Colonic mucosa (tissue), 4 donors: ENCODE data around the gene SGF29. TPM values are rescaled to one million over a fixed set of nuclear protein-coding genes. Genes with fewer than 3 reads are reported as not detected.
"Not testable (repeated sequence)": the region's sequence is repeated elsewhere in the genome, so short reads cannot be mapped to it uniquely, and the experiment has no call there.

ENCODE experiments used
- DNase-seq: peaks from one replicate; pipeline ENCODE4 v3.0.0-alpha.2; 2020
- H3K27ac ChIP-seq: fragments of 200-600 bp; one replicate; pipeline ENCODE4 v1.8.0; 2021
- H3K27me3 ChIP-seq: fragments of 200-600 bp; one replicate; pipeline ENCODE4 v1.8.0; 2021
- H3K36me3 ChIP-seq: fragments of 200-600 bp; one replicate; pipeline ENCODE4 v1.8.0; 2021
- H3K4me1 ChIP-seq: fragments of 200-600 bp; one replicate; pipeline ENCODE4 v1.8.0; 2021; ENCODE audit warnings: mild to moderate bottlenecking
- H3K4me3 ChIP-seq: fragments of 200-600 bp; one replicate; pipeline ENCODE4 v1.8.0; 2021
- H3K9ac ChIP-seq, 2 donors: one replicate each; pipeline ENCODE4 v1.7.0; 2013; ENCODE audit warnings: control low read depth in 2 of 2, low read depth in 2 of 2, low read length in 2 of 2
- H3K9me3 ChIP-seq: fragments of 200-600 bp; one replicate; pipeline ENCODE4 v1.8.0; 2021
- intact Hi-C: fragments of 100-400 bp; cut with DNase I; formaldehyde crosslinking; loops from one replicate; pipeline ENCODE4 v1.14.1; 2022
- total RNA-seq, 2 donors: library from RNA; stranded (reverse); fragmentation: NEBNext Ultra II Directional in 1 of 2; extraction: Animal tissue kit (Norgen Biotek cat#: 25700) in 1 of 2; gene quantifications; one replicate each; pipeline ENCODE4 v1.2.1, GENCODE V29; 2021
- TF ChIP-seq, protein P1 (sequence below): fragments of 200-600 bp; IDR thresholded peaks from one replicate; pipeline ENCODE4 v1.8.0; 2022; ENCODE audit warnings: antibody characterized with exemption, mild to moderate bottlenecking
- donor health status: healthy.
- donor health status: DM: no; HTN: no; CAD: no.
- donor health status: DM: no; HTN: no; CAD: no.

SGF29 gene
- total RNA-seq, 2 donors from 2014 or later: 17.4 to 19.3 TPM

DNA sequence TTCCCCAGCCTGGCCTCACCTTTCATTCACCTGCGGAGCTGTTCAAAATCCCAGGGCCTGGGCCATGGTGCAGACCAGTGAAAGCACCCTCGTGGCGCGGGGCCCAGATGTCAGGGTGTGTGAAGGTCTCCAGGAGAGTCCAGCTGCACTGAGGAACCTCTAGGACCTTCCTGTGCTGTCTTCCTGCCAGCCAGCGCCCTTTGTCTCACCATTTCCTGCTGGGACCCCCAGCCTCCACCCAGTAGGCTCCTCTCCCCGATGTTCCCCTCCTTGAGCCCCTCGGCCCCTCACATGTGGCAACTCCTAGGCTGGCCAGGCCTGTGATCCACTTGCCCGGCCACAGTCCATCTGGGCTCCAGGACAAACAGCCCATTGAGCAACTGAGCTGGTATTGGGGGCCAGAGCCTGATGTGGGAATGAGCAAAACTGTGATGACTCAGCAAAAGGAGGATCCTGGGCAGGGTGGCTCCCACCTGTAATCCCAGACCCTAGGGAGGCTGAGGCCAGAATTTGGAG is 42.5 kb downstream of the SGF29 start:
- TF ChIP-seq, protein P1, sequence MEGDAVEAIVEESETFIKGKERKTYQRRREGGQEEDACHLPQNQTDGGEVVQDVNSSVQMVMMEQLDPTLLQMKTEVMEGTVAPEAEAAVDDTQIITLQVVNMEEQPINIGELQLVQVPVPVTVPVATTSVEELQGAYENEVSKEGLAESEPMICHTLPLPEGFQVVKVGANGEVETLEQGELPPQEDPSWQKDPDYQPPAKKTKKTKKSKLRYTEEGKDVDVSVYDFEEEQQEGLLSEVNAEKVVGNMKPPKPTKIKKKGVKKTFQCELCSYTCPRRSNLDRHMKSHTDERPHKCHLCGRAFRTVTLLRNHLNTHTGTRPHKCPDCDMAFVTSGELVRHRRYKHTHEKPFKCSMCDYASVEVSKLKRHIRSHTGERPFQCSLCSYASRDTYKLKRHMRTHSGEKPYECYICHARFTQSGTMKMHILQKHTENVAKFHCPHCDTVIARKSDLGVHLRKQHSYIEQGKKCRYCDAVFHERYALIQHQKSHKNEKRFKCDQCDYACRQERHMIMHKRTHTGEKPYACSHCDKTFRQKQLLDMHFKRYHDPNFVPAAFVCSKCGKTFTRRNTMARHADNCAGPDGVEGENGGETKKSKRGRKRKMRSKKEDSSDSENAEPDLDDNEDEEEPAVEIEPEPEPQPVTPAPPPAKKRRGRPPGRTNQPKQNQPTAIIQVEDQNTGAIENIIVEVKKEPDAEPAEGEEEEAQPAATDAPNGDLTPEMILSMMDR: no peak
- intact Hi-C loops: no loop called here
- no peaks in the 10 kb centered on the region for H3K9me3 ChIP-seq
- no peak for DNase-seq
- H3K9ac ChIP-seq: peak overlapping the region in 1 of 2 donors; percentile 58
- no peaks in the 10 kb centered on the region for H3K27me3 ChIP-seq
- no peaks in the 10 kb centered on the region for H3K36me3 ChIP-seq
- H3K4me1 ChIP-seq: no peaks in the 10 kb centered on the region
- no peak overlapping the region for H3K27ac ChIP-seq
- H3K4me3 ChIP-seq: no peak overlapping the region

DNA sequence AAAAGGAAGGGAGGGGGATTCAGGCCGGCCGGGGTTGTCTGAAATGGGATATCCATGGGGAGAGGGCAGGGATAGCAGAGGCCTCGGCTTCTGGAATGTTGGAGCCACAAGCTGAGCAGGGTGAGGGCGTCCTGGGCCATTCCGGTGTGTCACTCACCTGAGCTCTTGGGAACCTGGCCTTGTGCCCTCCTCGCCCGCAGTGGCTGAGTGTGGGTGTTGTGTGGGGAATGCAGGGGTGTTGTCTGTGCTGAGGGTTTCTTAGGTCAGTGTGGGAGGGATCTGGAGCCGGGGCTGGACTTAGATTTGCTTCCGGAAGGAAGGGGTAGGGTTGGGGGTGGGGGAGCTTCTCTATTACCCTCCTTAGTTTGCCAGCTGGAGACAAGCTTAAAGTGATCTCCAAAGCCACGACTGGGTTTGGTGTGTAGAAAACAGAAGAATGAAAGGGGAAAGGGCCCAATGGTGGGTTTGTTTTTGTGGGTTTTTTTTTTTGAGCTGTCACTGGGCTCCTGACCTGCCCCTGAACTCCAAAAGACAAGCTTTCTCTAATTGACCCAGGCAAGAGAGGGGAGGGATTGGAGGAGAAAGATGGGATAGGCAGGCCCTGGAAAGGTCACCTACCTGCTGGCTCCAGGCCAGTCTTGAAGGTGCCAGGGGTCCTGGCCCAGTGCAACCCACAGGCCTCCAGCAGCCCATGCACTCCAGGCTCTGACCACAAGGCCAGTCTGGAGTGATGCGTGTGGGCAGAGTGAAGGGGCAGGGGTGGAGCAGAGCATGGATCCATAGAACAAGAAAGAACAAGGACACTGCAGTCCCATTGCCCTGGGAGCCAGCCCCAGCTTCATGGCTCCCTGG is 43.3 kb downstream of the SGF29 start, which contains the start of gene SULT1A2:
Gene SULT1A2 (minus strand): TSS at position 211 of the 852 bp plus-strand sequence. CDS start 1,120 bp downstream, outside the sequence.
- H3K9ac ChIP-seq: peak within 1 kb of the TSS; percentile 2 to 58
- H3K9me3 ChIP-seq: no peaks in the 10 kb centered on the region
- TF ChIP-seq, protein P1: no peak
- intact Hi-C loops: no loop called here
- H3K27me3 ChIP-seq: no peaks in the 10 kb centered on the region
- no peaks in the 10 kb centered on the region for H3K4me1 ChIP-seq
- H3K4me3 ChIP-seq: no peak within 1 kb of the TSS
- peak; percentile 68 for DNase-seq
- H3K36me3 ChIP-seq: no peaks in the 10 kb centered on the region
- H3K27ac ChIP-seq: no peak within 1 kb of the TSS

DNA sequence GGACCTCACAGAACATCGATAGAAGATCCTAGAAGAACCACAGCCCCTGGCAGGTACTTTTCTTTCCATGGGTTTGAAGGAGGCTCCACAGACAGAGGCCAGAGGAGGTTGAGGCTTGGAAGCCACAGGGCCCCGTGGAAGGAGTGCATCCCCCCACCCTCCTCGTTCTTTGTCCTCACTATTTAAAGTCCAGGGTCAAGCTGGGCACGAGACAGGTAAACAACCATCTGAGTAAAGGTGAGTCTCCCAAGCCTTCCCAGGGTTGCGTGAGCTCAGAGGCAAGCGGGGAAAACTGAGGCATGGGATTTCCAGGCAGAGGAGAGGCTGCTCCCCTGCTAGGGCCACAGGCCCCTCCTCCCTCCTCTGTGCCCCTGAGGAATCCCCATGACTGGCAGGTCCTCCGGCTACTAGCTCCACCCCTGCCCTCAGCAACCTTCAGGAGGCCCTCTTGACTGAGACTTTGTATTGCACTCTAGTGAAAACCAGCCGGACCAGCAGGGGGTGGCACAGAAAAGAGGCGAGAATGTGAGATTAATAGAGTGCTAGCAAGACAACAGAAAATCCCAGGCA is 44.1 kb downstream of the SGF29 start:
- Histone ChIP-seq H3K4me1 (no peaks in the 10 kb centered on the region), H3K27me3 (no peaks in the 10 kb centered on the region), H3K9ac (peak overlapping the region in 1 of 2 donors; percentile 2), H3K36me3 (no peaks in the 10 kb centered on the region), H3K27ac (no peak overlapping the region), H3K9me3 (no peaks in the 10 kb centered on the region), H3K4me3 (no peak overlapping the region)
- intact Hi-C loops: no loop called here
- DNase-seq: peak; percentile 38
- TF ChIP-seq, protein P1: no peak

DNA sequence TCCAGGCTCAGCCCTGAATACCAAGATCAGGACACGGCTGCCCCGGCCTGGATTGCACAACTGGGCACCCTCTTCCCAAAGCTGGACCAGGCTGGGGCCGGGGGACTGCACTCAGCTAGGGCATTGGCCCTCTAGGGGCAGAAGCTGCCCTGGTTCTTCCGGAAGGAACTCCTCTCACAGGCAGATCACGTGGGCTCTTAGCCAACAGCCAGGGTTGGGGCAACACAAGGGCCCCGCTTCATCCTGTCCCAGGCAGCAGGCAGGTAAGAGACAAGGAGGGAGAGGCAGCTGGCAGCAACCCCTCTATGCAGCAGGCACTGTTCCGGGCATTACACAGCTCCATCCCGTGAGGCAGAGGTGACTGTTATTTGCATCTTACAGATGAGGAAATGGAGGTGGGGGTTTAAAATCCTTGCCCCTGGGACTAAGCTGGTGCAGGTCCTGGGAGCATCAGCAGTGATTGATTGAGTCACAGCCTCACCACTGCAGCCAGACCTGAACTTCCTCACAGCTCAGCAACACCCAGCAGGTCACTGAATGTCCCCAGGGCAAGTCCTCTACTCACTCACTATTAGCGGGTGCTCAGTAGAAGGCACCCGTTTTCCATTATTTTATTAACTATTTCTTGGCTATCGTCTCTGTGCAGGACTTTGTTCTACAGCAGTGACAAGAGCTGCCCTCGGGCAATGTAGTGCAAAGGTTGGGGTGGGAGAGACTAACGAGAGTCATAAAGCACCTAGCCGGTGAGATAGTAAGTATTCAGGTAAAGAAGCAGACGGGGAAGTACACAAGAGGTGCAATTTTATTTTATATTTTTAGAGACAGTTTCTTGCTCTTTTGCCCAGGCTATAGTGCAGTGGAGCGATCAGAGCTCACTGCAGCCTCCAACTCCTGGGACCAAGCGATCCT is 45.9 kb downstream of the SGF29 start:
- H3K4me3 ChIP-seq, DNase-seq, H3K4me1 ChIP-seq, H3K27me3 ChIP-seq, H3K27ac ChIP-seq, intact Hi-C loops, H3K36me3 ChIP-seq, H3K9ac ChIP-seq, H3K9me3 ChIP-seq: not testable (repeated sequence)

DNA sequence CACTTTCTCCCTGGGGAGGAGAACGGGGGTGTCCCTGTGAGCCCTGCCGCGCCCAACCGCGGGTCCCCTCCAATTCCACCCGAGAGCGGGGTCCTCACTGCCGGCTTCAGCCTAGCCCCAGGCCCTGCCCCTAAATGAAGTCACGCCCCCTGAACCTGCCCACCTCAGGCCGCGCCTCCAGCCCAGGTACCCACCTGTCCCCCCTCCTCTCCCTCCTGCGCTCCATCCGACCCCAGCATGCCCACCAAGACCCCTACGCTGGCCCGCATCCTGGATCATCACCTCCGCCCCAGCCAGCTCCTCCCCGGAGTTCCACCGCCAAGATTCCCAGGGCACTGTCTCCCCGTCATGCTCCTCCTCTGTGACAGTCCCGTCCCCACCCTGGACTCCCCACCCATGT is 47.2 kb downstream of the SGF29 start:
- H3K4me1 ChIP-seq, H3K27me3 ChIP-seq, DNase-seq, H3K9ac ChIP-seq, intact Hi-C loops, H3K9me3 ChIP-seq, H3K27ac ChIP-seq, H3K4me3 ChIP-seq, H3K36me3 ChIP-seq: not testable (repeated sequence)

DNA sequence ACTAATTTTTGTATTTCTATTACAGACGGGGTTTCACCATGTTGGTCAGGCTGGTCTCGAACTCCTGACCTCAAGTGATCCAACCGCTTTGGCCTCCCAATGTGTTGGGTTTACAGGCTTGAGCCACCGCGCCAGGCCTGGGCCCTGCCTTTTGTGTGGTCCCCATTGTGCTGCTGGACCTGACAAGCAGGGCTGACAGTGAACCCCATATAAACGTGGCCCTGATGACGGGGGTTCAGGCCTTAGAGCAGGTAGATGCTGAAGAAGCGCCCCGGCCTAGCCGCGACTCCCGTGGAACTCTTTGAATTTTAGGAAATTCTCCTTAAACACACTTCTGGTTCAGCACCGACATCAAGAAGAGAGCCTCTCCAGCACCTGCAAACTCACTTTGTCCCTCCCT is 47.9 kb downstream of the SGF29 start:
- H3K27me3 ChIP-seq, H3K9ac ChIP-seq, H3K4me3 ChIP-seq, DNase-seq, intact Hi-C loops, H3K4me1 ChIP-seq, H3K36me3 ChIP-seq, H3K27ac ChIP-seq, H3K9me3 ChIP-seq: not testable (repeated sequence)

GRCh38 chr16:28602062-28602461 is 48.3 kb downstream of the SGF29 start:
- H3K36me3 ChIP-seq, H3K9me3 ChIP-seq, intact Hi-C loops, H3K9ac ChIP-seq, DNase-seq, H3K27me3 ChIP-seq, H3K27ac ChIP-seq, H3K4me3 ChIP-seq, H3K4me1 ChIP-seq: not testable (repeated sequence)
